Measurements from ENCODE around the gene AMIGO2. TPM values are rescaled to one million over a fixed set of nuclear protein-coding genes. Genes with fewer than 3 reads are reported as not detected.

AMIGO2 gene
- total and polyA plus RNA-seq, 9 of the 15 experiments (the other 6 are each of a cell fraction or from before 2014, with no cell fraction given), result 2.0 to 8.3 (median 3.8) TPM

GRCh38 chr12:47074757-47075156 is 5.0 kb downstream of the AMIGO2 start (continued):
- no peak for TF ChIP-seq EGR1 (conservative IDR thresholded peaks at IDR 0.05)
- no peak for TF ChIP-seq ZNF785 (CRISPR knock-in tag; IDR thresholded peaks at IDR 0.05)
- no peak for TF ChIP-seq FOXA1 (IDR thresholded peaks at IDR 0.05; ENCODE audit: borderline replicate concordance)
- no peak for TF ChIP-seq ADNP (tag; IDR thresholded peaks at IDR 0.05)

- 28% methylated on average over 3 of the region's 3 CpGs for WGBS (ENCODE audit: insufficient coverage, low coverage, missing lambda C conversion rate)
- Histone ChIP-seq H3K4me1 (replicated peaks in 1 of 2; ENCODE audit: control insufficient read depth in 2 of 2, insufficient read depth in 2 of 2, low read length in 2 of 2) (peaks cover 0 to 3% of the 10 kb centered on the region in 2 experiments; a peak in 3 of 5 replicates), H3K9me1 (ENCODE audit: control insufficient read depth, insufficient read depth, low read length) (no peaks in the 10 kb centered on the region), H3K4me3 (no peak overlapping the region), H3K9me3 (replicated peaks; ENCODE audit: control insufficient read depth, insufficient read depth, low read depth, low read length) (no peaks in the 10 kb centered on the region), H3K9ac (ENCODE audit: insufficient read depth in 1 of 2, low read depth in 2 of 2, low read length in 2 of 2) (no peak overlapping the region), H4K20me1 (replicated peaks; ENCODE audit: control insufficient read depth, insufficient read depth, low read length) (no peaks in the 10 kb centered on the region), H3K36me3 (ENCODE audit: control insufficient read depth, insufficient read depth, low read length) (no peaks in the 10 kb centered on the region), H2AFZ (ENCODE audit: low read depth, low read length) (no peak overlapping the region), H3K27ac (ENCODE audit: extremely low read depth, low read depth, low read length) (no peak overlapping the region), H3K4me2 (ENCODE audit: insufficient read depth, low read length) (no peak overlapping the region), H3K27me3 (ENCODE audit: control insufficient read depth in 2 of 2, insufficient read depth in 2 of 2, low read length in 2 of 2) (no peaks in the 10 kb centered on the region; a peak in 1 of 5 replicates), H3K79me2 (ENCODE audit: control insufficient read depth, insufficient read depth, low read length) (no peaks in the 10 kb centered on the region; the same call in 2 of the 3 replicates)
- ChIA-PET POLR2A (interaction anchor here (0.6 kb wide), 1 partner anchor 10 kb away, joined by 5 read pairs; no protein-coding TSS in a partner anchor), CTCF (ENCODE audit: low intra/inter-chr PET ratio) (no interaction called here)
- ATAC-seq, result no peak
- DNase-seq (ENCODE audit: extremely low read depth in 1 of 4, low spot score in 3 of 4), result no peak
- TF ChIP-seq CSDE1 (IDR thresholded peaks at IDR 0.05) (no peak), PHF8 (IDR thresholded peaks at IDR 0.05; ENCODE audit: borderline replicate concordance, low read length) (no peak), RNF2 (IDR thresholded peaks at IDR 0.05) (no peak), ZNF79 (CRISPR knock-in tag; IDR thresholded peaks at IDR 0.05; ENCODE audit: low read depth) (no peak), ZBTB26 (CRISPR knock-in tag; IDR thresholded peaks at IDR 0.05) (no peak), IRF2 (CRISPR knock-in tag; IDR thresholded peaks at IDR 0.05) (no peak), ZNF785 (CRISPR knock-in tag; IDR thresholded peaks at IDR 0.05) (no peak), RB1 (IDR thresholded peaks at IDR 0.05; ENCODE audit: low read depth) (no peak), ETV1 (tag; conservative IDR thresholded peaks at IDR 0.05; ENCODE audit: low read depth) (no peak), ZNF232 (CRISPR knock-in tag; IDR thresholded peaks at IDR 0.05) (no peak), NR2F6 (CRISPR knock-in tag; IDR thresholded peaks at IDR 0.05) (no peak), TCF3 (CRISPR knock-in tag; IDR thresholded peaks at IDR 0.05) (no peak), ZFP36 (IDR thresholded peaks at IDR 0.05; ENCODE audit: low read depth, low read length, partially characterized antibody) (no peak), TCFL5 (CRISPR knock-in tag; conservative IDR thresholded peaks at IDR 0.05) (no peak), MEIS2 (IDR thresholded peaks at IDR 0.05; ENCODE audit: partially characterized antibody) (no peak), FOSL1 (tag; conservative IDR thresholded peaks at IDR 0.05) (no peak), ADNP (tag; IDR thresholded peaks at IDR 0.05) (no peak), ZNF444 (CRISPR knock-in tag; IDR thresholded peaks at IDR 0.05) (no peak), ARHGAP35 (IDR thresholded peaks at IDR 0.05; ENCODE audit: partially characterized antibody) (no peak)
- BruUV-seq (replicated peaks), result no TSS peak
- in situ Hi-C loops (cut with MboI), result no loop called here
- FAIRE-seq, result peak; percentile 32
- intact Hi-C loops (cut with micrococcal nuclease), result no loop called here
Observed at GRCh38 chr12:47073951-47074350, 5.8 kb downstream of the AMIGO2 start.
